M059J (cell line): ENCODE results near the gene AP4E1. TPM values are rescaled to one million over a fixed set of nuclear protein-coding genes. Genes with fewer than 3 reads are reported as not detected.
A peak's percentile ranks its signal among the peaks of the same experiment; 100 is the strongest.
"Not testable (repeated sequence)": the region's sequence is repeated elsewhere in the genome, so short reads cannot be mapped to it uniquely, and the experiment has no call there.

Source experiments
- DNase-seq: peaks from one replicate; pipeline ENCODE4 v3.0.0-alpha.2; 2012; ENCODE audit warnings: low read depth
- total RNA-seq: library from RNA; depleted of rRNA; stranded (reverse); fragments of >200 nt; shearing (Covaris generic); gene quantifications from 2 replicates; pipeline ENCODE4 v1.2.3, GENCODE V29; 2014

The AP4E1 gene
- total RNA-seq, 1 experiment from 2014 or later = 13.9 TPM

- DNase-seq = no peak
These were observed 20.4 kb upstream of the AP4E1 start for GRCh38 chr15:50888054-50888453.

GRCh38 chr15:50889589-50889988 lies 18.9 kb upstream of the AP4E1 start:
- DNase-seq = no peak

GRCh38 chr15:50890751-50891150 lies 17.7 kb upstream of the AP4E1 start:
- DNase-seq = peak; percentile 44

DNA sequence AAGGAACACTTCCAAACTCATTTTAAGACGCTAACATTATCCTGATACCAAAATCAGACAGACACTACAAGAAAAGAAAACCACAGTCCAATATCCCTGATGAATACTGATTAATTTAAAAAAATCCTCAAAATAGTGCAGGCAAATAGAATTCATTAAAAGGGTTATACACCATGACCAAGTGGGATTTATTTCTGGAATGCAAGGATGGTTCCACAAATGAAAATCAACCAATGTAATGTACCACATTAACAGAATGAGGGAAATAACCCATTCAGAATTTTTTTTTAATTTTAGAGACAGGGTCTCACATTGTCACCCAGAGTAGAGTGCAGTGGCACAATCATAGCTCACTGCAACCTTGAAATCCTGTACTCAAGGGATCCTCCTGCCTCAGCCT lies 17.3 kb upstream of the AP4E1 start:
- no peak for DNase-seq

DNA sequence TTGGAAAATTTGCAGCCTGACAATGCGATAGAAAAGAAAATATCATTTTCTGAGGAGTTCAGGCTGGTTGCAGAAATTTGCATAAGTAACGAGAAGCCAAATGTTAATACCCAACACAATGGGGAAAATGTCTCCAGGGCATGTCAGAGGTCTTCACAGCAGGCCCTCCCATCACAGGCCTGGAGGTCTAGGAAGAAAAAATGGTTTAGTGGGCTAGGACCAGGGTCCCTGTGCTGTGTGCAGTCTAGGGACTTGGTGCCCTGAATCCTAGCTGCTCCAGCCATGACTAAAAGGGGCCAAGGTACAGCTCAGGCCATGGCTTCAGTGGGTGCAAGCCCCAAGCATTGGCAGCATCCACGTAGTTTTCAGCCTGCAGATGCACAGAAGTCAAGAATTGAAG lies 14.5 kb upstream of the AP4E1 start:
- no peak for DNase-seq

DNA sequence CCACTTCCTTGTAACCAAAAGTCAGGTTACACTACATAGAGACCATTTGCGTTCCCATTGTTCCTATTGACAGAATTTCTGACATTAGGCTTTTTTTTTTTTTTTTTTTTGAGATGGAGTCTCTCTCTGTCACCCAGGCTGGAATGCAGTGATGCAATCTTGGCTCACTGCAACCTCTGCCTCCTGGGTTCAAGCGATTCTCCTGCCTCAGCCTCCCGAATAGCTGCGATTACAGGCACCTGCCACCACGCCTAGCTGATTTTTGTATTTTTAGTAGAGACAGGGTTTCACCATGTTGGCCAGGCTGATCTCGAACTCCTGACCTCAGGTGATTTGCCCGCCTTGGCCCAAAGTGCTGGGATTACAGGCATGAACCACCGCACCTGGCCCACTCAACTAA lies 7.1 kb upstream of the AP4E1 start:
- not testable (repeated sequence) for DNase-seq

DNA sequence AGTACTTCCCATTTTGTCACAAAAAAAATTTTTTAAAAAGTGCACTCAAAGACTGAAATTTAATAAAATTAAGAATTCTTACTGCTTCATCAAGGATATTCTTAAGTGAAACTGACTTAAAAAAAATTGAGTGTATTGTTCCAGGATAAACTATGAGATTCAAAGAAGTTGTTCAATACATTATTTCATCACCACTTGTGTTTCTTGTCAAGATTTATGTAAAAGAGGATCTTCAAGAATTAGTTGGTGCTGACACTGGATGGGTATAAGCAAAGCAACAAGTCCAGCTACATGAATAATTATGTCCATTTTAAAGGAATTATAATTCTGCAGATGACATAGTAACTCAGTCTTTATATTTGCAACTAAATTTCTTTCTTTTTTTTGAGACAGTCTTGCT lies 4.3 kb upstream of the AP4E1 start:
- no peak for DNase-seq

- no peak for DNase-seq
These were observed 3.4 kb upstream of the AP4E1 start for GRCh38 chr15:50905055-50905454.

- peak; percentile 7 for DNase-seq
These were observed 1.4 kb upstream of the AP4E1 start for GRCh38 chr15:50906954-50907600.

- peak; percentile 49 for DNase-seq
These were observed 778 bp upstream of the AP4E1 start for GRCh38 chr15:50907601-50908208.

DNA sequence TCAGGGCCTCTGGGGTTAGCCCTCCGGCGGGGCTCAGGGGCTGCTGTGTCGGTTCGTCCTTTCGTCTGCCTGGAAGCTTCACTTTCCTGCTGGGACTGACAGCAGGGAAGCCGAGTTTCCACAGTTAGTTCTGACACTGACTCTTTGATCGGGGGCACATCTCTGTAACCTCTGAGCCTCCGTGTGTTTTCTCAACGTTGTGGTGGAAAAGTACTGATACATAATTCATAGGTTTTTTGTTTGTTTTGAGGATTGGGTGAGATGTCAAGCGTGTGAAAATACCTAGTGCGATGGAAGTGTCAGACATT lies 481 bp downstream of the AP4E1 start:
- peak; percentile 51 for DNase-seq

DNA sequence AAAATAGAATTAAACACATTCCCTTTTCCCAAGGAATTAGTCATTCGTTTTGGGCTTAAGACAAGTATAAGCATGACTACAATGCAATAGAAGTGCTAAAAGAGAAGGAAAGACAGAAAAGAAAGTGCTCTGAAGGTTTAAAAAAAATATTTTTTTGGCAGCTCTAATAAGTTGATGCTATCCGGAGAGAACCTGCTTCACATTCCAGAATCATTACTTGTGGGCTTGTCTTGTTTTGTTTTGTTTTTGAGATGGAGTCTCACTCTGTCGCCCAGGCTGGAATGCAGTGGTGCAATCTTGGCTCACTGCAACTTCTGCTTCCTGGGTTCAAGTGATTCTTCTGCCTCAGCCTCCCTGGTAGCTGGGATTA lies 1.9 kb downstream of the AP4E1 start:
- peak; percentile 86 for DNase-seq

DNA sequence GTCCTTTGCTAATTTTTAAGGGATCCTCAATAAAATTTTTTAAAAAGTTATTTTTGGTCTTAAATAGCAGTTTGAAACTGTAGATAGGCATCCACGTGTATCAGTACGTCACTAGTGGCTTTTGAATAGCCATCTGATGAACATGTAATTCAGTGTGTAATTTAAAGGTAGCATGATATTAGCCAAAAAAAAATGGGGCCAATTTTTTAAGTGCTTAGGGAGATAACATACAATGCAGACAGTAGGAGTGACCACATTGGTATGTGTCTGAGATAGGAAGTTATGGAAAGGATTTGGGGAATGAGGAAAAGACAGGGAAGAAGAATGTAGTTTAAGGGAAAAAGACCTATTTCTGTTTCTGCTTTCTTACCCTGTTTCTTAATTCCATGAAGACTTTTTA lies 2.5 kb downstream of the AP4E1 start:
- peak; percentile 12 for DNase-seq

DNA sequence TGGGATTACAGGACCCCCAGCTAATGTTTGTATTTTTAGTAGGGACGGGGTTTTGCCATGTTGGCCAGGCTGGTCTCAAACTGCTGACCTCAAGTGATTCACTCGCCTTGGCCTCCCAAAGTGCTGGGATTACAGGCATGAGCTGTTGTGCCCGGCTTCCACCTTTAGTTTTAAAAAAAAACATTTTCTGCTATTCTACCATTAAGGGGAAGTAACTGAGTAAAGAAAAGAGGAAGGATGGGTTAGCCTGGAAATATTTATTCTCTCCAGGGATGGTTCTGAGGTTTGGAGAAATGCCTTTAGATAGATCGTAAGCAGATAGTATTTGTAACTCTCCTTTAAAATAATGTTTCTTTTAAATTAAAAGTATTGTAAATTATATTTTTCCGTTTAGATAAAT lies 3.1 kb downstream of the AP4E1 start:
- no peak for DNase-seq

GRCh38 chr15:50916400-50916799 lies 7.9 kb downstream of the AP4E1 start:
- DNase-seq = no peak

DNA sequence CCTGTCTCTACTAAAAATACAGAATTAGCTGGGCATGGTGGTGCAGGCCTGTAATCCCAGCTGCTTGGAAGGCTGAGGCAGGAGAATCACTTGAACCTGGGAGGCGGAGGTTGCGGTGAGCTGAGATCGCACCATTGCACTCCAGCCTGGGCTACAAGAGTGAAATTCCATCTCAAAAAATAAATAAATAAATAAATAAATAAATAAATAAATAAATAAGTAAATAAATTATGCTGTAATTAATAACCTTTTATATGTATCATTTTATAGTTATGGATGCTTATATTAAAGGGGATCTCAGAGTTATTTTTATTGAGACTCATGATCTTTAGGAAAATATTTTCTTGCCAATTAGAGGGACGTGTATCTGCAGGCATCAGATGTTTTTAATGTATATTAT lies 10.9 kb downstream of the AP4E1 start:
- DNase-seq = not testable (repeated sequence)

DNA sequence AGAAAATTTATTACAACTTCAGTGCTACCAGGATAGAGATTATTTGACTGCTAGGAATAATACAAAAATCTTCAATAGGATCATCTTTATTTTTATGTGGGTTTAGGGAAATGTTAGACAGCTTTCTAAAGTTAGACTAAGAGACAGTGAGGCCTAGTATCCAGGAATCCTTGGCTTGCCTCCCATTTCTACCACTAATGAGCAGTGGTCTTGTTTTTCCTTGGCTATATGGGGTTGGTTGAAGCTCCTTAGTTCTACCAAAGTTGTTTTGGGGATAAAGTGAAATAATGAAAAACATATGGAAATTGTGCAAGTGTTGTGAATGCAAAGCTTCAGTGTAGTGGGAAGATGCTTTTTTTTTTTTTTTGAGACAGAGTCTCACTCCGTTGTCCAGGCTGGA lies 16.8 kb downstream of the AP4E1 start:
- DNase-seq = no peak

DNA sequence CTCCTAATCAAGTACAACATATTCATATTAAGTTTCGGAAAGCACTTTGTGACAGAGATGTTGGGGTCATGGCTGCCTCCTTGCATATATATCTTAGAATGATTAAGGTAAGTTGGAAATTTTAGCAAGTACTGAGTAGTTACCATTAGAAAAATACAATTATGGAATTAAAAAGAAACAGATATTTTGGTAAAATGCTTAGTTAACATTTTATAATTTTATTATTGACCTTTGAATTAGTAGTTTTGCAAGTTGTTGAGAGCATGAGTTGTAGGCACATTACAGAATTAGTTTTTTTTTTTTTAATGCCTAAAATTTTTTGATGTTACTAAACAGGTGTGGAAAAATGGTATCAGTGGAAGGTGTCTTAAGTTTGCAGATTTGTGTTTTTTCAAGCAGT lies 20.6 kb downstream of the AP4E1 start:
- DNase-seq = no peak

DNA sequence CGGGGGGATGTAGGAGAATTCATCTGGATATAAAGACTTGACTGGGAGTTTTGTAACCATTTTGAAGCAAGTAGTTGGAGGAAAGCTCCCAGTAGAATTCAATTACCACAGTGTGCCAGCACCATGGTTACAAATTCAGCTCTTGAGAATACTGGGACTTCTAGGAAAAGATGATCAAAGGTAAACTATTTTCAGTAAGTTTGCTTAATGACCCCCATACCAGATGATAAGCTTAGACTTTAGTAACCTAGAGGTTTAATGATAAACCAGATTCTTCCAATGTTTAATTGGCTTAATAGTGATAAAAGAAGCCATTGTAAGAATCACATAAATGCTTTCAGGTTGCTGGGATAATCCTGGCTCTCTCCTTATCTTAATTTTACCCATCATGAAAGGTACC lies 22.3 kb downstream of the AP4E1 start:
- no peak for DNase-seq

DNA sequence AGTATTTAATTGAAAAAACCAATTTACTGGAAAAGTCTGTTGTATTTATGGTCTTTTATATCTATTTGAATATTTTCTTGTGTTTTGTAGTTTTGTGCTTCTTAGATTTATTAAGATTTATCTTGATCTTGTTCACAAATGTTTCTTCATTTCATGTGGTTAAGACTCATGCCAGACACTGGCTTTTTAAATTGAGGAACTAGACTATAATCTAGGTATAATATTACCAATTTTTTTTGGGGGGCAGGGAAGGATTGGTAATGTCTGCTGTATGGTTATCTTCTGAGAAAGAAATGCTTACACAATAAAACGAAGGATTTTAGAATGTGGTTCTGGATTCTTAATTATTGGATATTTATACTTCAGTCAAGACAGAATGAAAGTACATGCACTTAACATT lies 24.9 kb downstream of the AP4E1 start:
- no peak for DNase-seq

GRCh38 chr15:50938525-50938924 lies 30.0 kb downstream of the AP4E1 start:
- no peak for DNase-seq

GRCh38 chr15:50939911-50940310 lies 31.4 kb downstream of the AP4E1 start:
- peak; percentile 12 for DNase-seq

- peak; percentile 24 for DNase-seq
These were observed 32.0 kb downstream of the AP4E1 start for GRCh38 chr15:50940506-50940905.

- DNase-seq = no peak
These were observed 35.2 kb downstream of the AP4E1 start for GRCh38 chr15:50943638-50944037.
